GM10248 (cell line): Measurements from ENCODE around the gene ANAPC5.
"Not testable (repeated sequence)": the region's sequence is repeated elsewhere in the genome, so short reads cannot be mapped to it uniquely, and the experiment has no call there.

Experiments
- CTCF ChIA-PET: fragments of 300-600 bp; sonication (Branson Sonifier 250); formaldehyde crosslinking; extraction: SDS; loops from one replicate; lab custom pipeline; 2021; ENCODE audit warnings: antibody characterized with exemption; lab: Yijun Ruan, JAX
- POLR2A ChIA-PET: fragments of 350-650 bp; sonication (Branson Sonifier 250); formaldehyde crosslinking; extraction: SDS; loops from one replicate; lab custom pipeline; 2020; ENCODE audit warnings: antibody characterized with exemption; lab: Yijun Ruan, JAX
- DNase-seq: peaks from one replicate; pipeline ENCODE4 v3.0.0; 2012; ENCODE audit errors: extremely low spot score
- TF ChIP-seq, protein P1 (sequence below): IDR thresholded peaks from 2 replicates; pipeline ENCODE4 v1.5.1; 2012; ENCODE audit warnings: mild to moderate bottlenecking, low read depth; ENCODE audit errors: extremely low read depth, missing control alignments, control extremely low read depth

Gene ANAPC5

DNA sequence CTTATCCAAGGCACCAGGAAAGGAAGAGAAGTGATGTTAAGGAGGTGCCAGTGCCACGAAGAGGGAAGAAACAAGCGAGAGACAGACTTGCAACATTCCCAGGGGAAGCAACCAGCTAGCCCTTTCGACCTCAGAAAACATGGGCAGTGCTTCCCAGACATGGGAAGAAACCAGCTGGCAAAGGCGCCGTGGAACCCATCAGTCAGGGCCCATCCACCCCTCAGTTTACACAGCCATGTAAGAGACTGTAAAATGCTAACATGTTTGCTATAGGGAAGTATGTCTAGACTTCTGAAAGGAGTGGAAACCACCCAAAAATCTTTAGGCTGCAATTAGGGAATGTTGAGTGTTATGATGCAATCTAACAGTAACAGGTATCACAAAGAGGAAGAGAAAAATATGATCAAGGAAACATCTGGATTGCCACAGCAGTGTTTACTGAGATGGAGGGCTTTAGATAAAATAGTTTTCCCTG is 26.3 kb downstream of the ANAPC5 start:
- DNase-seq, result no peak
- ChIA-PET CTCF (interaction anchor here (1.2 to 3.2 kb wide), 2 partner anchors 9 to 29 kb away, joined by 3 to 20 read pairs; no protein-coding TSS in a partner anchor), POLR2A (interaction anchor here (0.6 kb wide), 1 partner anchor 26 kb away, joined by 3 read pairs; no protein-coding TSS in a partner anchor)
- TF ChIP-seq, protein P1, sequence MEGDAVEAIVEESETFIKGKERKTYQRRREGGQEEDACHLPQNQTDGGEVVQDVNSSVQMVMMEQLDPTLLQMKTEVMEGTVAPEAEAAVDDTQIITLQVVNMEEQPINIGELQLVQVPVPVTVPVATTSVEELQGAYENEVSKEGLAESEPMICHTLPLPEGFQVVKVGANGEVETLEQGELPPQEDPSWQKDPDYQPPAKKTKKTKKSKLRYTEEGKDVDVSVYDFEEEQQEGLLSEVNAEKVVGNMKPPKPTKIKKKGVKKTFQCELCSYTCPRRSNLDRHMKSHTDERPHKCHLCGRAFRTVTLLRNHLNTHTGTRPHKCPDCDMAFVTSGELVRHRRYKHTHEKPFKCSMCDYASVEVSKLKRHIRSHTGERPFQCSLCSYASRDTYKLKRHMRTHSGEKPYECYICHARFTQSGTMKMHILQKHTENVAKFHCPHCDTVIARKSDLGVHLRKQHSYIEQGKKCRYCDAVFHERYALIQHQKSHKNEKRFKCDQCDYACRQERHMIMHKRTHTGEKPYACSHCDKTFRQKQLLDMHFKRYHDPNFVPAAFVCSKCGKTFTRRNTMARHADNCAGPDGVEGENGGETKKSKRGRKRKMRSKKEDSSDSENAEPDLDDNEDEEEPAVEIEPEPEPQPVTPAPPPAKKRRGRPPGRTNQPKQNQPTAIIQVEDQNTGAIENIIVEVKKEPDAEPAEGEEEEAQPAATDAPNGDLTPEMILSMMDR, result no peak

DNA sequence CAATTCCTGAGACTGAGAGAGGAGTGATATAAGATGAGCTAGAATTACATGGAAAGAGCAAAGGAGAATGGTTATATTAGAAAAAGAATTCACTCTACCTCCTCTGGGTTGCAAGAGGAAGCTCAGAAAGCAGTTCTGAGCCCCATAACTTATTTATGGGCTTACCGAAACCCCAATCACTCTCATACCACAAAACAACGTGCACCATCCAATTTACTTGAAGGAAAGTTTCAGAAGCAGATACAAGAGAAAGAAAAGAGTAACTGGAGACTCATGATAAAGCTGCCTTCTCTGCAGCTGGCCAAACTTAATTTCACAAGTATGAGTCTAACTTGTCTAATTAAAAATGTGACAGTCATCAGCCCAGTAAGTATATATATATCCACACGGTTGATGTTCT is 28.3 kb downstream of the ANAPC5 start:
- POLR2A ChIA-PET, result interaction anchor here (0.6 kb wide), 1 partner anchor 774 kb away, joined by 3 read pairs; no protein-coding TSS in a partner anchor
- CTCF ChIA-PET, result interaction anchor here (0.7 to 3.2 kb wide), 6 partner anchors 11 to 119 kb away, joined by 3 to 20 read pairs (median 4); no protein-coding TSS in a partner anchor
- DNase-seq, result no peak
- TF ChIP-seq, protein P1, result no peak

DNA sequence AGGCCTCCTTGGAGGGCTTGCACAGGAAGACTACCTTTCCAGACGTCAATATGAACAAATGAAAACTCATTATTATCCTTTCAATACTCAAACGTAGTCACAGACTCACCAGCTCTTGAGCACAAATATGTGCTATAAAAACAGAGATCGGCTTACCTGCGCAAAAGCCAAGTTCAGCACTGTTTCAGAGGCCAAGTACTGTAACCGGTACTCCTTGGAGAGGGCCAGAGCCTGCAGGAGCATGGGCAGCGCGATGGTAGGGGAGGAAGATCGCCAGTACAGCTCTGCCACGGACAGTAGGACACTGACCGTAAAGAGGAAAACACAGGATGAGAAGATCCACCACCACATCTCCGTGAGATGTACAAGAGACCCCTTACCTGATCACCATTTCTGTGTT is 34.1 kb downstream of the ANAPC5 start:
- TF ChIP-seq, protein P1, result no peak
- ChIA-PET CTCF (interaction anchor here (0.8 to 6.1 kb wide), 5 partner anchors 13 to 367 kb away, joined by 3 to 41 read pairs (median 3); no protein-coding TSS in a partner anchor), POLR2A (no interaction called here)
- DNase-seq, result no peak

DNA sequence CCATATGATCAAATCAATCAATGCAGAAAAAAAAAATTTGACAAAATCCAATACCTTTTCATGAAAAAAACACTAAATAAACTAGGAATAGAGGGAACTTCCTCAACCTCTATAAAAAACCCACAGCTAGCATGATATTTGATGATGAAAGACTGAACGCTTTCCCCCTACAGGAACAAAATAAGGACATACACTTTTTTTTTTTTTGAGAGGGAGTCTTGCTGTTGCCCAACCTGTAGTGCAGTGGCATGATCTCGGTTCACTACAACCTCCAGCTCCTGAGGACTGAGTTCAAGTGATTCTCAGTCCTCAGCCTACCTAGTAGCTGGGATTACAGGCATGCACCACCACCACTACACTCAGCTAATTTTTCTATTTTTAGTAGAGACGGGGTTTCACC is 37.8 kb downstream of the ANAPC5 start:
- TF ChIP-seq, protein P1, result no peak
- ChIA-PET CTCF (interaction anchor here (0.8 to 1.6 kb wide), 4 partner anchors 8 to 665 kb away, joined by 3 to 4 read pairs (median 4); no protein-coding TSS in a partner anchor), POLR2A (no interaction called here)
- DNase-seq, result no peak

DNA sequence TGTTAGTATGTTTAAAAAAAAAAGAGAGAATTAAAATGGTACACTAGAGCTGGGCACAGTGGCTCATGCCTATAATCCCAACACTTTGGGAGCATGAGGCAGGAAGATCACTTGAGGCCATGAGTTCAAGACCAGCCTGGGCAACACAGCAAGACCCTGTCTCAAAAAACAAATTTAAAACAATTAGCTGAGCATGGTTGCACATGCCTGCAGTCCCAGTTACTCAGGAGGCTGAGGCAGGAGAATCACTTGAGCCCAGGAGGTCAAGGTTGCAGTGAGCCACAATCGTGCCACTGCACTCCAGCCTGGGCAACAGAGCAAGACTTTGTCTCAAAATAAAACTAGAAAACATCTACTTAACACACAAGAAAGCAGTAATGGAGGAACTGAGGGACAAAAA is 42.0 kb downstream of the ANAPC5 start:
- DNase-seq, POLR2A ChIA-PET: not testable (repeated sequence)
- CTCF ChIA-PET, result interaction anchor here (0.6 to 1.0 kb wide), 3 partner anchors 13 to 1280 kb away, joined by 3 read pairs; no protein-coding TSS in a partner anchor

DNA sequence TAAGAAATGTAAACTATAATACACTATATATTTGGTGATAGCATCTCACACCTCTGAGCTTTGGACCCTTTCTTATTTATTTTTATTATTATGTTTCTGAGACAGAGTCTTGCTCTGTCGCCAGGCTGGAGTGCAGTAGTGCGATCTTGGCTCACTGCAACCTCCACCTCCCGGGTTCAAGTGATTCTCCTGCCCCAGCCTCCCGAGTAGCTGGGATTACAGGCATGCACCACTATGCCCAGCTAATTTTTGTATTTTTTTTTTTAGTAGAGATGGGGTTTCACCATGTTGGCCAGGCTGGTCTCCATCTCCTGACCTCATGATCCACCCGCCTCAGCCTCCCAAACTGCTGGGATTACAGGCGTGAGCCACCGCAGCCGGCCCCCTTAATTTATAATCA is 44.8 kb downstream of the ANAPC5 start:
- POLR2A ChIA-PET, DNase-seq: not testable (repeated sequence)
- CTCF ChIA-PET, result interaction anchor here (1.2 to 1.9 kb wide), 4 partner anchors 17 to 245 kb away, joined by 3 to 5 read pairs (median 3); no protein-coding TSS in a partner anchor

DNA sequence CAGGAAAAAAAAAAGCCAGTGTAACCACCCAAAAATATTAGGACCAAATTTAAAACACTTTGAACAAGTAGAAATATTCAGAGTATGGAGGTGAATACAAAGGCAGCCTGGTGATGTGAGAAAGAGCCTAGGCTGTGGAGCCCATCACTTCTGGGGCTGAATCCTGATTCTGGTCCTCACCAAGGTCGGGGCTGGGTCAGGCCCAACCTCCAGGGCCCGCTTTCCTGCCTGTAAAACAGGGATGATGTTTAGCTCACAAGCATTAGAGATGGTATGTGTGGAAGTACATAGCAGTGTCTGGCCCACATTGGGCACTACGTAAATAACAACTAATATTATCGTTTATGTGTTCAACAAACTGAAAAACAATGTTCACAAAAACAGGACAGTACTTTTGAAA is 47.9 kb downstream of the ANAPC5 start:
- TF ChIP-seq, protein P1, result no peak
- ChIA-PET POLR2A (no interaction called here), CTCF (interaction anchor here (1.2 kb wide), 1 partner anchor 18 kb away, joined by 3 read pairs; no protein-coding TSS in a partner anchor)
- DNase-seq, result no peak
